Astrocyte of the spinal cord (primary cell): ENCODE measurements around the gene TRIM43B.
"Not testable (repeated sequence)": the region's sequence is repeated elsewhere in the genome, so short reads cannot be mapped to it uniquely, and the experiment has no call there.

Source experiments
- DNase-seq: peaks from one replicate; pipeline ENCODE4 v3.0.0; 2011; ENCODE audit warnings: low read depth, low spot score
- H3K4me3 ChIP-seq: 2 replicates; pipeline ENCODE4 v1.5.1; 2011; ENCODE audit warnings: low read depth, mild to moderate bottlenecking, low read length, moderate library complexity
- in situ Hi-C: cut with HindIII; loops from 2 replicates; pipeline ENCODE4 v1.10.0; 2017; ENCODE audit warnings: low sequenced_read_pairs

The TRIM43B gene

GRCh38 chr2:95435162-95435871, 49.2 kb downstream of the TRIM43B start:
- in situ Hi-C loops, H3K4me3 ChIP-seq, DNase-seq: not testable (repeated sequence)

DNA sequence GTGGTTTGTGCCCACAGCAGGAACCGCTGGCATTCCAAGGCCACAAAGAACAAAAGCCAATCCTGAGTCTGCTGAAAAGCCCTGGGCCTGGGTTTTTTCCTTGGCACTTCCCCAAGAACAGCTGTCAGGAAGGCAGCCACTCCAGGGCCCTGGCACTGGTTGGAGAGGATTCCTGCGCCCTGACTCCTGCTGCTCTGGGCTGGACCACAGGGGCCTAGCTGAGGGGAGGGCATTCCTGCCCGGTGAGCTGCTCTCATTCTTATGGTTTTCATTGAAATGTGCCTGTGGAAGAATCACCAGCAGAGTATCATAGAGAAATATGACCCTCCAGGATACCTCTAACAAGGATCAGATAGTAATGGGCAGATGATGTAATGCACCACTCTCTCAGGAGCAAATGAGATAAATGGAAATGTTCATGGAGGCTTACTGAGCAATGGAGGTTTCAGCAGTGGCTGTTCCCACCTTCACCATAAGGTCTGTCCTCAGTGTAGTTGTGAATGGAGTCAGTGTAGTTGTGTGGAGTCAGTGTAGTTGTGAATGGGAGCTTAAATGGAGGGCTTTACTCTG, 50.0 kb downstream of the TRIM43B start:
- in situ Hi-C loops, H3K4me3 ChIP-seq: not testable (repeated sequence)

DNA sequence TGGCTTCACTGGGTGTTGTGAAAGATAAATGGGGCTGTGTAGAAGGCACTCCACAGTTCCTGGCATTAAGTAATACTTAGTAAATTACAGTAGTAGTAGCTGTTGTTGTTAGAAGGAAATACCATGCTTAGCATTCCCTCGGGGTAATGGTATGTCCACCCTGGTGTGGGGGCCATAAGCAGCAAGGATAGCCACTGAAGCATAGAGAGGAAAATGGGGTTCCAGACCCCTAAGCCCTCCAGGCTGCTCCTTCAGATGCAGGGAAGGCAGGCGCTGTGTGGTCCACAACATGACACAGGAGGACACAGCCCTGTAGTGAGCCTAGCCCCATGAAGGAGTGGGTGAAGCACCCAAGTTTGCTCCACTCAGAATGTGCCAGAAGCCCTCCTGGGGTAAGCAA, 50.6 kb downstream of the TRIM43B start:
- H3K4me3 ChIP-seq, in situ Hi-C loops: not testable (repeated sequence)
- DNase-seq: peak; percentile 18

More for the DNA sequence above, 50.0 kb downstream of the TRIM43B start:
- peak; percentile 79 for DNase-seq

GRCh38 chr2:95433373-95433772, 51.2 kb downstream of the TRIM43B start:
- DNase-seq, in situ Hi-C loops, H3K4me3 ChIP-seq: not testable (repeated sequence)

GRCh38 chr2:95429748-95430467, 54.6 kb downstream of the TRIM43B start:
- DNase-seq, H3K4me3 ChIP-seq, in situ Hi-C loops: not testable (repeated sequence)

DNA sequence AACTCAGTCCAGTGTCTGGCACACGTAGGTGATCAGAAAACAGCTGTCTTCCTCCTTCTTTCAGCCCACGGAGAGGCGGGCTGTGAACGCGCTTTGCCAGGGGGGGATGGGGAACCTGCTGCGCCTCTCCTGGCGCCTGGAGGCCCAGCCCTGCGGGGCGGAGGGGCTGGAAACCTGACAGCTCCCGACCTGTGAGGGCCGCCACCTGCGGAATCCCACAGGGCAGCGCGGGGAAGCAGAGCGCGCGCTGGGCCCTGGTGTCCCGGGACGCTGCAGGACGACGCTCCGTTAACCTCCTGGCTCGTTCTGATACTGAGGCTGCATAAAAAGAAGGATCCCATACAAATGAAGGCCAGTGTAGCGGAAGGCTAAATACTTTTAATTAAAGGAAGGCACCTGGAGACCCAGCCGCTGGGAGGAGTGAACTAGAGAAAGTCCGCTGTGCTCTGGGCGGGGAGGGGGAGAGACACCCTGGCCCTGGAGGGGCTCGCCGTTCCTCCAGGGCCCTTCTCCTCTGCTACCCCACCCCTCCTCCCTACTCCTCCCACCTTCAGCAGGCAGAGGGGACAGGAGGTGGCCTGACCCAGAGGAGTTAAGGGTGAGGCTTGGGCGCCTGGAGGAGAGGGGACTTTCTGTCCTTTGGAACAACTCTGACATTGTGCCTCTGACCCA, 57.2 kb downstream of the TRIM43B start:
- DNase-seq, in situ Hi-C loops, H3K4me3 ChIP-seq: not testable (repeated sequence)
